ENCODE results near the gene PDXK.

The PDXK gene

DNA sequence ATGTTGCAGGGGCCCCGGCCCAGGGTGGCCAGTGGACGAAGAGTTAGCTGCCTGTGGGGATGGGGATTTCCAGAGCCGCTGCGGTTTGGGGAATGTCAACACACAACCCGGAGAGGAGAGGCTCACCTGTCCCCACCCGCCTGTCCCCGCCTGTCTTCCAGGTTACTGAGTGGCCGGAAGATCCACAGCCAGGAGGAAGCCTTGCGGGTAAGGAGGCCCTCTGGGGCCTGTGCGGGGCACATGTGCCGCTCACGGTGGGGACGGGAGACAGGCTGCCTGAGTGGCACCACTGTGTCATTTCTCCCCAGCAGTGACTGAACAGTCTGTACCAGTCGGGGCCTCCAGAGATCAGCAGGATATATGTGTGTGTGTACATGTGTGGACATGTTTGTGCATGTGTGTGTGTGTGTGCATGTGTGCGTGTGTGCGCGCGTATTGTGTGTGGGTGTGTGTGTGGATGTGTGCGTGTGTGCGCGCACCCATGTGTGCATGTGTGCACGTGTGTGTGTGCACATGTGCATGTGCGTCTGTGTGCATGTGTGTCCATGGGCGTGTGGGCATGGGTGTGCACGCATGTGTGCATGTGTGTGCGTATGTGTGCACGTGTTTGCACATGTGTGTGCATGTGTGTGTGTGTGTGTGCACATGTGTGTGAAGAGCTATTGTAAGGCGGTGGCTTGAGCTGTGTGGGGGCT, 31.6 kb downstream of the PDXK start:
- H3K27me3 ChIP-seq (ENCODE audit: low read length): no peaks in the 10 kb centered on the region
- H4K20me1 ChIP-seq (ENCODE audit: low read depth, low read length): no peaks in the 10 kb centered on the region
- H2AFZ ChIP-seq (ENCODE audit: low read depth, low read length, severe bottlenecking): no peak overlapping the region
- no peak overlapping the region for H3K4me3 ChIP-seq (ENCODE audit: insufficient read depth, low read length, poor library complexity, severe bottlenecking)
- H3K4me2 ChIP-seq (ENCODE audit: low read depth, low read length, poor library complexity, severe bottlenecking): no peak overlapping the region
- no peak overlapping the region for H3K27ac ChIP-seq (ENCODE audit: low read depth, low read length)
- H3K79me2 ChIP-seq (ENCODE audit: insufficient read depth, low read length): no peaks in the 10 kb centered on the region
- no peak overlapping the region for H3K9ac ChIP-seq (ENCODE audit: low read length)
- no peaks in the 10 kb centered on the region for H3K9me2 ChIP-seq (replicated peaks; ENCODE audit: insufficient read depth, low read length)
- no peaks in the 10 kb centered on the region for H3K36me3 ChIP-seq (ENCODE audit: low read length)
- H3K9me3 ChIP-seq (ENCODE audit: insufficient read depth, low read length): no peaks in the 10 kb centered on the region
- TF ChIP-seq, protein P1, sequence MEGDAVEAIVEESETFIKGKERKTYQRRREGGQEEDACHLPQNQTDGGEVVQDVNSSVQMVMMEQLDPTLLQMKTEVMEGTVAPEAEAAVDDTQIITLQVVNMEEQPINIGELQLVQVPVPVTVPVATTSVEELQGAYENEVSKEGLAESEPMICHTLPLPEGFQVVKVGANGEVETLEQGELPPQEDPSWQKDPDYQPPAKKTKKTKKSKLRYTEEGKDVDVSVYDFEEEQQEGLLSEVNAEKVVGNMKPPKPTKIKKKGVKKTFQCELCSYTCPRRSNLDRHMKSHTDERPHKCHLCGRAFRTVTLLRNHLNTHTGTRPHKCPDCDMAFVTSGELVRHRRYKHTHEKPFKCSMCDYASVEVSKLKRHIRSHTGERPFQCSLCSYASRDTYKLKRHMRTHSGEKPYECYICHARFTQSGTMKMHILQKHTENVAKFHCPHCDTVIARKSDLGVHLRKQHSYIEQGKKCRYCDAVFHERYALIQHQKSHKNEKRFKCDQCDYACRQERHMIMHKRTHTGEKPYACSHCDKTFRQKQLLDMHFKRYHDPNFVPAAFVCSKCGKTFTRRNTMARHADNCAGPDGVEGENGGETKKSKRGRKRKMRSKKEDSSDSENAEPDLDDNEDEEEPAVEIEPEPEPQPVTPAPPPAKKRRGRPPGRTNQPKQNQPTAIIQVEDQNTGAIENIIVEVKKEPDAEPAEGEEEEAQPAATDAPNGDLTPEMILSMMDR (IDR thresholded peaks at IDR 0.05; ENCODE audit: insufficient read depth, low read length, poor library complexity, severe bottlenecking): no peak
- TF ChIP-seq EZH2phosphoT487 (conservative IDR thresholded peaks at IDR 0.05; ENCODE audit: low read length): no peak
- no peaks in the 10 kb centered on the region for H3F3A ChIP-seq (ENCODE audit: insufficient read depth)

DNA sequence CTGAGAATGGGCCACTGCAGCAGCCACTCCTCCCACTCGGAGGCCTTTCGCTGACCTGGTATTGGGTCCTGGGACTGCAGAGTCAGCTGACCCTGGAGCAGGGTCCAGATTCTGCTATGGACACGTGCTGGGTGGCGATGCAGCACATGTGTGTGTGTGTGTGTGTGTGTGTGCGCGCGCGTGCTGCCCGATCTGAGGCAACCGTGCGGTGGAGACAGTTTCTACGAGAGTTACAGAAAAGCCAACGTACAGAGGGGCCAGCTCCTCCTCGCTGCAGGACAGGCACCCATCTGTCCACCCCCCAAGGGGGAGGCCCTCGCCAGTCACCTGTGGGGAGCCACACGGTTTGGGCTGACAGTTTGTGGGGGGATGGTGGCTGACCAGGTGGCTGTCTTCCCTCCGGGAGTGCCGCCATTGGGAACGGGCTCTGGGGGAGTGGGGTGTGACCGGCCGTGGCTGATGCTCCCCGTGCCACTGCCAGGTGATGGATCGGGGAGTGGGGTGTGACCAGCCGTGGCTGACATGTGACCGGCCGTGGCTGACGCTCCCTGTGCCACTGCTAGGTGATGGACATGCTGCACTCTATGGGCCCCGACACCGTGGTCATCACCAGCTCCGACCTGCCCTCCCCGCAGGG, 33.1 kb downstream of the PDXK start:
- H3K4me2 ChIP-seq (ENCODE audit: low read depth, low read length, poor library complexity, severe bottlenecking): no peak overlapping the region
- H3K36me3 ChIP-seq (ENCODE audit: low read length): no peaks in the 10 kb centered on the region
- TF ChIP-seq, protein P1 (IDR thresholded peaks at IDR 0.05; ENCODE audit: insufficient read depth, low read length, poor library complexity, severe bottlenecking): no peak
- TF ChIP-seq EZH2phosphoT487 (conservative IDR thresholded peaks at IDR 0.05; ENCODE audit: low read length): no peak
- H3K27me3 ChIP-seq (ENCODE audit: low read length): no peaks in the 10 kb centered on the region
- H3K9ac ChIP-seq (ENCODE audit: low read length): no peak overlapping the region
- H2AFZ ChIP-seq (ENCODE audit: low read depth, low read length, severe bottlenecking): no peak overlapping the region
- no peaks in the 10 kb centered on the region for H4K20me1 ChIP-seq (ENCODE audit: low read depth, low read length)
- H3K79me2 ChIP-seq (ENCODE audit: insufficient read depth, low read length): no peaks in the 10 kb centered on the region
- H3F3A ChIP-seq (ENCODE audit: insufficient read depth): no peaks in the 10 kb centered on the region
- H3K4me3 ChIP-seq (ENCODE audit: insufficient read depth, low read length, poor library complexity, severe bottlenecking): no peak overlapping the region
- H3K27ac ChIP-seq (ENCODE audit: low read depth, low read length): no peak overlapping the region
- no peaks in the 10 kb centered on the region for H3K9me3 ChIP-seq (ENCODE audit: insufficient read depth, low read length)
- H3K9me2 ChIP-seq (replicated peaks; ENCODE audit: insufficient read depth, low read length): no peaks in the 10 kb centered on the region

DNA sequence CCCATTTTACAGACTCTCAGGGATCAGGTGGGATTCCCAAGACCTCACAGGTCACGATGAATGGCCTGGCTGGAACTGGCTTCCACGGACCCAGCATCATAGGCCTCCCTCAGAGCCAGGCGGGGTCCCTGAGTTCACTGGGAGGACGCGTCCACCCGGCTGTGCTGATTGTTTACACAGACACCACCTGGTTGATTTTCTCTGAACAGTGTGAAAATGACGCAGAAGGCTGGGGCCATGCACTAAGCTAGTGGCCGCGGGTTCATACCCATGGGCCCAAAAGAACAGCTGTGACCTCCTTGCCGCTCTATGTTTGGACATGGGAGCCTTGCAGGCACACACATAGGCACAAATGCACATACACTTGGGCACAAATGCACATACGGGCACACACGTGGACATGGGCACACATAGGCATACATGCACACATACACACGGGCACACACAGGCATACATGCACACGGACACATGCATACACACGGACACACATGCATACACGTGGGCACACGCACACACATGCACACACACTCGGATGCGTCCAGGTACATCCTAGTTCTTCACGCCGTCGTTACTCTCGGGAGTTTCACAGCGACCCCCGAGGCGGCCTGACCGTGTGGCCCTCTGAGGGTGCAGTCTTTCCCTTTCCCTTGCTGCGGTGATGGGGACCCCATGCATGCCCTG, 34.0 kb downstream of the PDXK start:
- Histone ChIP-seq H3K79me2 (ENCODE audit: insufficient read depth, low read length) (no peaks in the 10 kb centered on the region), H4K20me1 (ENCODE audit: low read depth, low read length) (no peaks in the 10 kb centered on the region), H3K9ac (ENCODE audit: low read length) (no peak overlapping the region), H3K36me3 (ENCODE audit: low read length) (no peaks in the 10 kb centered on the region), H3K9me2 (replicated peaks; ENCODE audit: insufficient read depth, low read length) (no peaks in the 10 kb centered on the region), H2AFZ (ENCODE audit: low read depth, low read length, severe bottlenecking) (no peak overlapping the region), H3K27me3 (ENCODE audit: low read length) (no peaks in the 10 kb centered on the region), H3K9me3 (ENCODE audit: insufficient read depth, low read length) (no peaks in the 10 kb centered on the region), H3K4me3 (ENCODE audit: insufficient read depth, low read length, poor library complexity, severe bottlenecking) (no peak overlapping the region), H3K27ac (ENCODE audit: low read depth, low read length) (no peak overlapping the region), H3K4me2 (ENCODE audit: low read depth, low read length, poor library complexity, severe bottlenecking) (no peak overlapping the region), H3F3A (ENCODE audit: insufficient read depth) (no peaks in the 10 kb centered on the region)
- TF ChIP-seq EZH2phosphoT487 (conservative IDR thresholded peaks at IDR 0.05; ENCODE audit: low read length): no peak
- TF ChIP-seq, protein P1 (IDR thresholded peaks at IDR 0.05; ENCODE audit: insufficient read depth, low read length, poor library complexity, severe bottlenecking): no peak
